A673 (cell line): Measurements from ENCODE around the gene DHX38. TPM values are rescaled to one million over a fixed set of nuclear protein-coding genes. Genes with fewer than 3 reads are reported as not detected.

Experiments used
- BruUV-seq: library from RNA; stranded (reverse); fragments of 400-500 nt; replicated peaks from 2 replicates; lab custom pipeline; 2021; lab: Mats Ljungman, UMichigan
- CTCF ChIA-PET: fragments of 300-600 bp; sonication (Branson Sonifier 250); formaldehyde crosslinking; loops from one replicate; lab custom pipeline; 2022; ENCODE audit warnings: antibody characterized with exemption; lab: Charles Lee
- POLR2A ChIA-PET: fragments of 300-600 bp; sonication (Branson Sonifier 250); formaldehyde crosslinking; loops from one replicate; lab custom pipeline; 2022; ENCODE audit warnings: antibody characterized with exemption; ENCODE audit not compliant: low non-redundant PET; lab: Charles Lee
- DNase-seq: peaks from one replicate; pipeline ENCODE4 v3.0.0-alpha.2; 2015; ENCODE audit warnings: low spot score
- H3K27ac ChIP-seq: fragments of 200-600 bp; sonication (generic); 2 replicates; pipeline ENCODE4 v1.5.1; 2016; ENCODE audit warnings: mixed run types, low read depth, mild to moderate bottlenecking, mixed read lengths, antibody characterized with exemption, low read length; ENCODE audit not compliant: poor library complexity, severe bottlenecking
- H3K27me3 ChIP-seq: fragments of 200-600 bp; sonication (generic); replicated peaks from 2 replicates; pipeline ENCODE4 v1.6.1; 2017; ENCODE audit warnings: mixed run types, low read depth, mild to moderate bottlenecking, mixed read lengths, antibody characterized with exemption, low read length; ENCODE audit not compliant: insufficient read depth, poor library complexity
- H3K36me3 ChIP-seq: fragments of 200-600 bp; sonication (generic); 2 replicates; pipeline ENCODE4 v1.6.1; 2016; ENCODE audit warnings: mixed run types, mild to moderate bottlenecking, mixed read lengths, antibody characterized with exemption, low read length; ENCODE audit not compliant: insufficient read depth, poor library complexity, severe bottlenecking
- H3K4me1 ChIP-seq: fragments of 200-600 bp; sonication (generic); 2 replicates; pipeline ENCODE4 v1.6.1; 2017; ENCODE audit warnings: mixed run types, mild to moderate bottlenecking, mixed read lengths, antibody characterized with exemption, low read length; ENCODE audit not compliant: insufficient read depth, poor library complexity, severe bottlenecking
- H3K4me3 ChIP-seq: fragments of 200-600 bp; sonication (generic); 2 replicates; pipeline ENCODE4 v1.5.1; 2016; ENCODE audit warnings: low read depth, mixed run types, mild to moderate bottlenecking, mixed read lengths, low read length; ENCODE audit not compliant: poor library complexity, severe bottlenecking
- H3K9me3 ChIP-seq: fragments of 200-600 bp; sonication (generic); 2 replicates; pipeline ENCODE4 v1.6.1; 2016; ENCODE audit warnings: mixed run types, low read depth, mild to moderate bottlenecking, mixed read lengths, antibody characterized with exemption, low read length; ENCODE audit not compliant: poor library complexity, severe bottlenecking
- CTCF ChIP-seq: fragments of 300-800, 200-600 bp; sonication (generic); conservative IDR thresholded peaks from 2 replicates; pipeline ENCODE4 v1.5.1; 2017; ENCODE audit warnings: low read depth, mild to moderate bottlenecking, antibody characterized with exemption, low read length, moderate library complexity, mixed read lengths
- EZH2 ChIP-seq: fragments of 200-600 bp; sonication (generic); IDR thresholded peaks from 2 replicates; pipeline ENCODE4 v1.6.1; 2017; ENCODE audit warnings: borderline replicate concordance, low read depth, mild to moderate bottlenecking, mixed read lengths, antibody characterized with exemption, low read length; ENCODE audit not compliant: poor library complexity, severe bottlenecking
- intact Hi-C: fragments of 100-400 bp; cut with micrococcal nuclease; formaldehyde crosslinking; loops from one replicate; pipeline ENCODE4 v1.10.0; 2022; ENCODE audit not compliant: unreplicated experiment
- total RNA-seq: library from RNA; stranded (reverse); gene quantifications from 2 replicates; pipeline ENCODE4 v1.2.3, GENCODE V29; 2021

Gene DHX38
- total RNA-seq, 1 experiment from 2014 or later: 91.0 TPM

GRCh38 chr16:72126429-72126765, 32.8 kb downstream of the DHX38 start:
- ChIA-PET CTCF (no interaction called here), POLR2A (no interaction called here)
- H3K9me3 ChIP-seq: no peaks in the 10 kb centered on the region
- no peak for DNase-seq
- no TSS peak for BruUV-seq
- no peak overlapping the region for H3K27ac ChIP-seq
- H3K4me3 ChIP-seq: no peak overlapping the region
- H3K4me1 ChIP-seq: peaks cover 5% of the 10 kb centered on the region
- intact Hi-C loops: loop anchor here (5.0 kb wide), 2 partner anchors 341 to 1751 kb away; no protein-coding TSS in a partner anchor
- TF ChIP-seq EZH2 (no peak), CTCF (no peak)
- no peaks in the 10 kb centered on the region for H3K27me3 ChIP-seq
- H3K36me3 ChIP-seq: no peaks in the 10 kb centered on the region

- ChIA-PET POLR2A (no interaction called here), CTCF (no interaction called here)
- Histone ChIP-seq H3K27me3 (no peaks in the 10 kb centered on the region), H3K4me1 (peaks cover 5% of the 10 kb centered on the region), H3K36me3 (no peaks in the 10 kb centered on the region), H3K4me3 (no peak overlapping the region), H3K9me3 (no peaks in the 10 kb centered on the region), H3K27ac (no peak overlapping the region)
- intact Hi-C loops: loop anchor here (5.0 kb wide), 2 partner anchors 339 to 1749 kb away; no protein-coding TSS in a partner anchor
- DNase-seq: no peak
- TF ChIP-seq EZH2 (no peak), CTCF (no peak)
- BruUV-seq: no TSS peak
These were observed 35.1 kb downstream of the DHX38 start for GRCh38 chr16:72128701-72129100.

- TF ChIP-seq CTCF (no peak), EZH2 (no peak)
- H3K4me3 ChIP-seq: no peak overlapping the region
- CTCF ChIA-PET: interaction anchor here (0.7 kb wide), 1 partner anchor 337 kb away, joined by 5 read pairs; no protein-coding TSS in a partner anchor
- BruUV-seq: no TSS peak
- H3K27me3 ChIP-seq: no peaks in the 10 kb centered on the region
- intact Hi-C loops: loop anchor here (5.0 kb wide), 2 partner anchors 337 to 1747 kb away; no protein-coding TSS in a partner anchor
- POLR2A ChIA-PET: no interaction called here
- DNase-seq: no peak
- no peaks in the 10 kb centered on the region for H3K9me3 ChIP-seq
- H3K4me1 ChIP-seq: peaks cover 4% of the 10 kb centered on the region
- H3K27ac ChIP-seq: no peak overlapping the region
- H3K36me3 ChIP-seq: no peaks in the 10 kb centered on the region
These were observed 36.5 kb downstream of the DHX38 start for GRCh38 chr16:72129976-72130656.
